Measurements from ENCODE around the gene ATP8B4. TPM values are rescaled to one million over a fixed set of nuclear protein-coding genes. Genes with fewer than 3 reads are reported as not detected.

Gene ATP8B4
- total and polyA plus RNA-seq, 2 donors: 3.5 to 8.3 TPM

GRCh38 chr15:49990835-49991545 lies 128.0 kb downstream of the ATP8B4 start:
- Histone ChIP-seq H3K36me3 (ENCODE audit: control insufficient read depth in 2 of 2, insufficient read depth in 2 of 2, low read length in 1 of 2) (no peaks in the 10 kb centered on the region), H3K9me3 (ENCODE audit: control insufficient read depth in 2 of 2, insufficient read depth in 1 of 2, low read length in 1 of 2) (no peaks in the 10 kb centered on the region), H3K4me3 (ENCODE audit: low read length in 2 of 2) (no peak overlapping the region), H3K27me3 (ENCODE audit: control insufficient read depth in 2 of 2, insufficient read depth in 1 of 2, low read length in 1 of 2) (no peaks in the 10 kb centered on the region), H3K4me1 (ENCODE audit: control insufficient read depth in 2 of 2, insufficient read depth in 2 of 2, low read length in 2 of 2) (no peaks in the 10 kb centered on the region), H3K27ac (ENCODE audit: low read depth in 1 of 2, low read length in 1 of 2) (no peak overlapping the region)
- WGBS: 95% methylated on average over 6 of the region's 6 CpGs
- no peak for DNase-seq (ENCODE audit: low read depth in 6 of 9, low spot score in 9 of 9)

- H3K4me1 ChIP-seq (ENCODE audit: control insufficient read depth in 2 of 2, insufficient read depth in 2 of 2, low read length in 2 of 2): no peaks in the 10 kb centered on the region
- no peaks in the 10 kb centered on the region for H3K9me3 ChIP-seq (ENCODE audit: control insufficient read depth in 2 of 2, insufficient read depth in 1 of 2, low read length in 1 of 2)
- H3K27ac ChIP-seq (ENCODE audit: low read depth in 1 of 2, low read length in 1 of 2): no peak overlapping the region
- WGBS: 83% methylated on average over 3 of the region's 3 CpGs
- DNase-seq (ENCODE audit: low read depth in 6 of 9, low spot score in 9 of 9): no peak
- no peaks in the 10 kb centered on the region for H3K27me3 ChIP-seq (ENCODE audit: control insufficient read depth in 2 of 2, insufficient read depth in 1 of 2, low read length in 1 of 2)
- H3K36me3 ChIP-seq (ENCODE audit: control insufficient read depth in 2 of 2, insufficient read depth in 2 of 2, low read length in 1 of 2): no peaks in the 10 kb centered on the region
- H3K4me3 ChIP-seq (ENCODE audit: low read length in 2 of 2): no peak overlapping the region
These were observed 129.5 kb downstream of the ATP8B4 start for GRCh38 chr15:49989498-49989897.

- no peaks in the 10 kb centered on the region for H3K36me3 ChIP-seq (ENCODE audit: control insufficient read depth in 2 of 2, insufficient read depth in 2 of 2, low read length in 1 of 2)
- DNase-seq (ENCODE audit: low read depth in 6 of 9, low spot score in 9 of 9): no peak
- WGBS: 93% methylated on average over 2 of the region's 2 CpGs
- no peak overlapping the region for H3K27ac ChIP-seq (ENCODE audit: low read depth in 1 of 2, low read length in 1 of 2)
- no peaks in the 10 kb centered on the region for H3K9me3 ChIP-seq (ENCODE audit: control insufficient read depth in 2 of 2, insufficient read depth in 1 of 2, low read length in 1 of 2)
- no peaks in the 10 kb centered on the region for H3K27me3 ChIP-seq (ENCODE audit: control insufficient read depth in 2 of 2, insufficient read depth in 1 of 2, low read length in 1 of 2)
- no peaks in the 10 kb centered on the region for H3K4me1 ChIP-seq (ENCODE audit: control insufficient read depth in 2 of 2, insufficient read depth in 2 of 2, low read length in 2 of 2)
- no peak overlapping the region for H3K4me3 ChIP-seq (ENCODE audit: low read length in 2 of 2)
These were observed 130.3 kb downstream of the ATP8B4 start for GRCh38 chr15:49988766-49989165.

- H3K27ac ChIP-seq (ENCODE audit: low read depth in 1 of 2, low read length in 1 of 2): no peak overlapping the region
- H3K9me3 ChIP-seq (ENCODE audit: control insufficient read depth in 2 of 2, insufficient read depth in 1 of 2, low read length in 1 of 2): no peaks in the 10 kb centered on the region
- DNase-seq (ENCODE audit: low read depth in 6 of 9, low spot score in 9 of 9): no peak
- no peaks in the 10 kb centered on the region for H3K36me3 ChIP-seq (ENCODE audit: control insufficient read depth in 2 of 2, insufficient read depth in 2 of 2, low read length in 1 of 2)
- no peaks in the 10 kb centered on the region for H3K27me3 ChIP-seq (ENCODE audit: control insufficient read depth in 2 of 2, insufficient read depth in 1 of 2, low read length in 1 of 2)
- no peak overlapping the region for H3K4me3 ChIP-seq (ENCODE audit: low read length in 2 of 2)
- WGBS: 96% methylated on average over 3 of the region's 3 CpGs
- H3K4me1 ChIP-seq (ENCODE audit: control insufficient read depth in 2 of 2, insufficient read depth in 2 of 2, low read length in 2 of 2): no peaks in the 10 kb centered on the region
These were observed 131.1 kb downstream of the ATP8B4 start for GRCh38 chr15:49987896-49988295.

- WGBS: 94% methylated on average over 3 of the region's 3 CpGs
- no peaks in the 10 kb centered on the region for H3K36me3 ChIP-seq (ENCODE audit: control insufficient read depth in 2 of 2, insufficient read depth in 2 of 2, low read length in 1 of 2)
- H3K27me3 ChIP-seq (ENCODE audit: control insufficient read depth in 2 of 2, insufficient read depth in 1 of 2, low read length in 1 of 2): no peaks in the 10 kb centered on the region
- DNase-seq (ENCODE audit: low read depth in 6 of 9, low spot score in 9 of 9): no peak
- no peaks in the 10 kb centered on the region for H3K4me1 ChIP-seq (ENCODE audit: control insufficient read depth in 2 of 2, insufficient read depth in 2 of 2, low read length in 2 of 2)
- no peaks in the 10 kb centered on the region for H3K9me3 ChIP-seq (ENCODE audit: control insufficient read depth in 2 of 2, insufficient read depth in 1 of 2, low read length in 1 of 2)
- no peak overlapping the region for H3K4me3 ChIP-seq (ENCODE audit: low read length in 2 of 2)
- no peak overlapping the region for H3K27ac ChIP-seq (ENCODE audit: low read depth in 1 of 2, low read length in 1 of 2)
These were observed 131.7 kb downstream of the ATP8B4 start for GRCh38 chr15:49987198-49987785.

GRCh38 chr15:49986326-49986725 lies 132.7 kb downstream of the ATP8B4 start:
- Histone ChIP-seq H3K4me1 (ENCODE audit: control insufficient read depth in 2 of 2, insufficient read depth in 2 of 2, low read length in 2 of 2) (no peaks in the 10 kb centered on the region), H3K27me3 (ENCODE audit: control insufficient read depth in 2 of 2, insufficient read depth in 1 of 2, low read length in 1 of 2) (no peaks in the 10 kb centered on the region), H3K36me3 (ENCODE audit: control insufficient read depth in 2 of 2, insufficient read depth in 2 of 2, low read length in 1 of 2) (no peaks in the 10 kb centered on the region), H3K9me3 (ENCODE audit: control insufficient read depth in 2 of 2, insufficient read depth in 1 of 2, low read length in 1 of 2) (no peaks in the 10 kb centered on the region), H3K27ac (ENCODE audit: low read depth in 1 of 2, low read length in 1 of 2) (no peak overlapping the region), H3K4me3 (ENCODE audit: low read length in 2 of 2) (no peak overlapping the region)
- 93% methylated on average over 3 of the region's 3 CpGs for WGBS
- DNase-seq (ENCODE audit: low read depth in 6 of 9, low spot score in 9 of 9): no peak

- DNase-seq (ENCODE audit: low read depth in 6 of 9, low spot score in 9 of 9): no peak
- H3K9me3 ChIP-seq (ENCODE audit: control insufficient read depth in 2 of 2, insufficient read depth in 1 of 2, low read length in 1 of 2): no peaks in the 10 kb centered on the region
- H3K36me3 ChIP-seq (ENCODE audit: control insufficient read depth in 2 of 2, insufficient read depth in 2 of 2, low read length in 1 of 2): no peaks in the 10 kb centered on the region
- no peaks in the 10 kb centered on the region for H3K4me1 ChIP-seq (ENCODE audit: control insufficient read depth in 2 of 2, insufficient read depth in 2 of 2, low read length in 2 of 2)
- no peak overlapping the region for H3K4me3 ChIP-seq (ENCODE audit: low read length in 2 of 2)
- no peaks in the 10 kb centered on the region for H3K27me3 ChIP-seq (ENCODE audit: control insufficient read depth in 2 of 2, insufficient read depth in 1 of 2, low read length in 1 of 2)
- H3K27ac ChIP-seq (ENCODE audit: low read depth in 1 of 2, low read length in 1 of 2): no peak overlapping the region
- WGBS: 97% methylated on average over 4 of the region's 4 CpGs
These were observed 133.6 kb downstream of the ATP8B4 start for GRCh38 chr15:49985463-49985862.

GRCh38 chr15:49984436-49984835 lies 134.6 kb downstream of the ATP8B4 start:
- Histone ChIP-seq H3K4me3 (ENCODE audit: low read length in 2 of 2) (no peak overlapping the region), H3K36me3 (ENCODE audit: control insufficient read depth in 2 of 2, insufficient read depth in 2 of 2, low read length in 1 of 2) (no peaks in the 10 kb centered on the region), H3K4me1 (ENCODE audit: control insufficient read depth in 2 of 2, insufficient read depth in 2 of 2, low read length in 2 of 2) (no peaks in the 10 kb centered on the region), H3K27ac (ENCODE audit: low read depth in 1 of 2, low read length in 1 of 2) (no peak overlapping the region), H3K27me3 (ENCODE audit: control insufficient read depth in 2 of 2, insufficient read depth in 1 of 2, low read length in 1 of 2) (no peaks in the 10 kb centered on the region), H3K9me3 (ENCODE audit: control insufficient read depth in 2 of 2, insufficient read depth in 1 of 2, low read length in 1 of 2) (no peaks in the 10 kb centered on the region)
- DNase-seq (ENCODE audit: low read depth in 6 of 9, low spot score in 9 of 9): no peak
- WGBS: 59% methylated on average over 2 of the region's 2 CpGs

GRCh38 chr15:49982584-49982983 lies 136.4 kb downstream of the ATP8B4 start:
- Histone ChIP-seq H3K27me3 (ENCODE audit: control insufficient read depth in 2 of 2, insufficient read depth in 1 of 2, low read length in 1 of 2) (no peaks in the 10 kb centered on the region), H3K36me3 (ENCODE audit: control insufficient read depth in 2 of 2, insufficient read depth in 2 of 2, low read length in 1 of 2) (no peaks in the 10 kb centered on the region), H3K9me3 (ENCODE audit: control insufficient read depth in 2 of 2, insufficient read depth in 1 of 2, low read length in 1 of 2) (no peaks in the 10 kb centered on the region), H3K27ac (ENCODE audit: low read depth in 1 of 2, low read length in 1 of 2) (no peak overlapping the region), H3K4me1 (ENCODE audit: control insufficient read depth in 2 of 2, insufficient read depth in 2 of 2, low read length in 2 of 2) (no peaks in the 10 kb centered on the region), H3K4me3 (ENCODE audit: low read length in 2 of 2) (no peak overlapping the region)
- no peak for DNase-seq (ENCODE audit: low read depth in 6 of 9, low spot score in 9 of 9)
- 97% methylated on average over 3 of the region's 3 CpGs for WGBS
